Measurements from ENCODE around the gene HOXB7.
A peak's percentile ranks its signal among the peaks of the same experiment; 100 is the strongest.

The HOXB7 gene

GRCh38 chr17:48636177-48637018, 25.6 kb upstream of the HOXB7 start:
- DNase-seq = peak; percentile 78

- no peak for DNase-seq
These were observed 23.8 kb upstream of the HOXB7 start for GRCh38 chr17:48634493-48635208.

GRCh38 chr17:48633266-48633677, 22.5 kb upstream of the HOXB7 start:
- no peak for DNase-seq

GRCh38 chr17:48632579-48633265, 21.9 kb upstream of the HOXB7 start:
- no peak for DNase-seq

- no peak for DNase-seq
These were observed 21.1 kb upstream of the HOXB7 start for GRCh38 chr17:48631693-48632578.

GRCh38 chr17:48630925-48631692, 20.3 kb upstream of the HOXB7 start:
- no peak for DNase-seq

- no peak for DNase-seq
These were observed 19.4 kb upstream of the HOXB7 start for GRCh38 chr17:48630009-48630924.

GRCh38 chr17:48629411-48629759, 18.6 kb upstream of the HOXB7 start:
- DNase-seq = no peak

- no peak for DNase-seq
These were observed 18.0 kb upstream of the HOXB7 start for GRCh38 chr17:48628649-48629410.

GRCh38 chr17:48627623-48628521, 17.1 kb upstream of the HOXB7 start:
- peak; percentile 17 for DNase-seq

- DNase-seq = peak; percentile 20
These were observed 16.3 kb upstream of the HOXB7 start for GRCh38 chr17:48627118-48627597.

- no peak for DNase-seq
These were observed 15.7 kb upstream of the HOXB7 start, which contains the start of gene HOXB9 for GRCh38 chr17:48626245-48627117. Gene HOXB9, minus strand, starts transcription at chr17:48626358. Its CDS starts 89 bp downstream, at chr17:48626269.

- no peak for DNase-seq
These were observed 14.9 kb upstream of the HOXB7 start for GRCh38 chr17:48625495-48626244.

GRCh38 chr17:48624544-48625494, 14.0 kb upstream of the HOXB7 start:
- no peak for DNase-seq

- DNase-seq = no peak
These were observed 13.3 kb upstream of the HOXB7 start for GRCh38 chr17:48624118-48624517.
